Measurements from ENCODE around the gene TBC1D1. TPM values are rescaled to one million over a fixed set of nuclear protein-coding genes. Genes with fewer than 3 reads are reported as not detected.

The TBC1D1 gene
- total RNA-seq, 4 donors from 2014 or later = 66.2 to 120 (median 87.9) TPM

DNA sequence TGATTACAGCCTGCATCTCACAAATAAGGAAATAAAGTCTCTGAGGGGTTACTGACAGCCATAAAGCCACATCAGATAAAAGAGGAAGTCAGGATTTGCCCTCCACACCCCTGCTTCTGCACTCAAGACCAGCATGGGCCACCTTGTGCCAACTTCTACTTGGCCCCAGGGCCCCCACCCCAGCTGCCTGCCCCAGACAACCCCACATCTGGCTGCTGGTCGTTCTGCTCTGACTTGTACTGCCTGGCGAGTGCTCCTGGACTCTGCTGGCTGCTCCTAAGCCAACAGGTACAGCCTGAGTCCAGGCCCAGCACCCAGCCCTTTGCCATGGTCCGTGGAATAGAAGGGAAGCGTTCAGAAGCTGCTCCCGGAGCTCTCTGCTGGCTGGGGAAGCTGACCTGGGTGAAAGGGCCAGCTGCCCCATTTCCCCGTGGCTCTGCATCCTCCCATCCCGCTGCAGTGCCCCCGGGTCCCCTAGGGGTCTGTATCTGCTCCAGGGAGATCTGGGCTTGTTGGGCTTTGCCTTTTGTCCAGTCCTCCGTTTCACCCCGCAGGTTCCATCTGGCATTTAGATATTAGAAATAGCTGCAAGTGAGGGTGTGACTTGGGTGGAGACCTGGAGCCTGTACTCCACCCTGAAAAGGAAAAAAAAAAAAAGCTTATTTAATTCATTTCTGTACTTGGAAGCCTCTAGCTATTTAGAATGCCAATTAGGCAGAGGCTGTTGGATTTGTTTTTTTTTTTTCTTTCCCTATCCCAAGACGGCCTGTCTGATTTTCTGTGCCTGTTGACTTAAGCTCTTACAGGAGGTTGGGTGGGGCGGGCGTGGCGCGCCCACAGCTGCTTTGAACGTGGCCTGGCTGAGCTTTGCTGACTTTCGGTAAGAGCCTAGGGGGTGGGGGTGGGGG lies 264.1 kb downstream of the TBC1D1 start:
- Histone ChIP-seq H3K4me3 (no peak overlapping the region), H3K27me3 (no peaks in the 10 kb centered on the region), H3K4me1 (peaks cover 4 to 9% (median 8%) of the 10 kb centered on the region in 4 donors), H3K9me3 (no peaks in the 10 kb centered on the region), H3K36me3 (no peaks in the 10 kb centered on the region), H3K27ac (peak overlapping the region; percentile 6 to 86 (median 72))
- peak in 2 of 3 donors; percentile 77 to 83 for DNase-seq
- TF ChIP-seq POLR2A (IDR thresholded peaks at IDR 0.05) = no peak
- TF ChIP-seq, protein P1, sequence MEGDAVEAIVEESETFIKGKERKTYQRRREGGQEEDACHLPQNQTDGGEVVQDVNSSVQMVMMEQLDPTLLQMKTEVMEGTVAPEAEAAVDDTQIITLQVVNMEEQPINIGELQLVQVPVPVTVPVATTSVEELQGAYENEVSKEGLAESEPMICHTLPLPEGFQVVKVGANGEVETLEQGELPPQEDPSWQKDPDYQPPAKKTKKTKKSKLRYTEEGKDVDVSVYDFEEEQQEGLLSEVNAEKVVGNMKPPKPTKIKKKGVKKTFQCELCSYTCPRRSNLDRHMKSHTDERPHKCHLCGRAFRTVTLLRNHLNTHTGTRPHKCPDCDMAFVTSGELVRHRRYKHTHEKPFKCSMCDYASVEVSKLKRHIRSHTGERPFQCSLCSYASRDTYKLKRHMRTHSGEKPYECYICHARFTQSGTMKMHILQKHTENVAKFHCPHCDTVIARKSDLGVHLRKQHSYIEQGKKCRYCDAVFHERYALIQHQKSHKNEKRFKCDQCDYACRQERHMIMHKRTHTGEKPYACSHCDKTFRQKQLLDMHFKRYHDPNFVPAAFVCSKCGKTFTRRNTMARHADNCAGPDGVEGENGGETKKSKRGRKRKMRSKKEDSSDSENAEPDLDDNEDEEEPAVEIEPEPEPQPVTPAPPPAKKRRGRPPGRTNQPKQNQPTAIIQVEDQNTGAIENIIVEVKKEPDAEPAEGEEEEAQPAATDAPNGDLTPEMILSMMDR (IDR thresholded peaks at IDR 0.05) = no peak

DNA sequence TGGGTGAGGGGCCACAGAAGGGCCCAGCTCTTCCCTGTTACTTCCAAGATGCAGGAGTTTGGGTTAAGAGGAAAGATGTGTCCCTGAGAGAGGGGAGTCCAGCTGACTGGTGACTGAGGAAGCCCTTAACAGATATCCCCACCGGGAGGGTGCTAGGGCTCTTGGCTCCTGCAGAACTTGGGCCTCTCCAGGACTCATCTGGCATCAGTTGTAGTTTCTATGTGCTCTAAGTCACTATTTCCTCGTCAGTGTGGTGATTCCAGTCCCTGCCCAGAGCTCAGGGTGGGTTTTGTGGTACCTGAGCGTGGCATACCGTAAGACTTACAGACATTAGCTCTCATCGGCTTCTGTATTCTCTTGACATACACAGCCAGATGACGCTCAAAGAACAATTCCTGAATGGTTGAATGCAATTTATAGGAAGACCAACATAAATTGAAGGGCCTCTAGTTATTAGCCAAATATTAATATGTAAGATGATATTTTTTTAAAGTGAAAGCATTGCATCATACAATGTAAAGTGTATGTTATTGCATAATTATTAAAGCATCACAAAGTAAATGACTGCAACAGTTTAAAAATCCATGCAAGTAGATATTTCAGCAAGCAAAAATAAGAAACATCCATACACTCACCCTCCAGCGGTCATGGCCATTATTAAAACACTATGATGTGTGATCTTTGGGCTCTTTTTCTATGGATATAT lies 264.9 kb downstream of the TBC1D1 start:
- DNase-seq = no peak
- H3K4me1 ChIP-seq = peaks cover 4 to 16% (median 8%) of the 10 kb centered on the region in 4 donors
- no peaks in the 10 kb centered on the region for H3K9me3 ChIP-seq
- H3K27ac ChIP-seq = peak overlapping the region in 3 of 4 donors; percentile 2 to 86 (median 75)
- TF ChIP-seq, protein P1 (IDR thresholded peaks at IDR 0.05) = no peak
- no peak for TF ChIP-seq POLR2A (IDR thresholded peaks at IDR 0.05)
- H3K27me3 ChIP-seq = no peaks in the 10 kb centered on the region
- H3K36me3 ChIP-seq = no peaks in the 10 kb centered on the region
- no peak overlapping the region for H3K4me3 ChIP-seq

DNA sequence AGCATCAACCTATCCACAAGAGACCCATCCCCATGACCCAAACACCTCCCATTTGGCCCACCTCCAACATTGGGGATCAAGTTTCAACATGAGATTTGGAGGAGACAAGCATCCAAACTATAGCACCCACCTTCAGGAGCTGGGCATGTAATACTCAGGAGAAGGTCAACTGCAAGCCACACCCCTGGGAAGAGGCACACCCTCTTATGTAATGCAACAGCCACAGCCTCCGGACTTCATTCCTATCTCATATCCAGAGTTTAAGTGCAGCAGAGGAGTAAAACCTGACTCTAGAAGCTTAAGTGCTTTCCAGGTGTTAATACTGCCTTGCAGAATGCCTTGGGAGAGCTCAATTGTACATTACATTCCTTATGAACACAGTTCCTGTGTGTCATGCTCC lies 266.7 kb downstream of the TBC1D1 start:
- TF ChIP-seq POLR2A (IDR thresholded peaks at IDR 0.05) = no peak
- TF ChIP-seq, protein P1 (IDR thresholded peaks at IDR 0.05) = no peak
- peak in 1 of 3 donors; percentile 74 for DNase-seq
- Histone ChIP-seq H3K27me3 (no peaks in the 10 kb centered on the region), H3K27ac (peak overlapping the region in 3 of 4 donors; percentile 33 to 80 (median 71)), H3K4me3 (no peak overlapping the region), H3K9me3 (no peaks in the 10 kb centered on the region), H3K4me1 (peaks cover 4 to 17% (median 8%) of the 10 kb centered on the region in 4 donors), H3K36me3 (no peaks in the 10 kb centered on the region)

DNA sequence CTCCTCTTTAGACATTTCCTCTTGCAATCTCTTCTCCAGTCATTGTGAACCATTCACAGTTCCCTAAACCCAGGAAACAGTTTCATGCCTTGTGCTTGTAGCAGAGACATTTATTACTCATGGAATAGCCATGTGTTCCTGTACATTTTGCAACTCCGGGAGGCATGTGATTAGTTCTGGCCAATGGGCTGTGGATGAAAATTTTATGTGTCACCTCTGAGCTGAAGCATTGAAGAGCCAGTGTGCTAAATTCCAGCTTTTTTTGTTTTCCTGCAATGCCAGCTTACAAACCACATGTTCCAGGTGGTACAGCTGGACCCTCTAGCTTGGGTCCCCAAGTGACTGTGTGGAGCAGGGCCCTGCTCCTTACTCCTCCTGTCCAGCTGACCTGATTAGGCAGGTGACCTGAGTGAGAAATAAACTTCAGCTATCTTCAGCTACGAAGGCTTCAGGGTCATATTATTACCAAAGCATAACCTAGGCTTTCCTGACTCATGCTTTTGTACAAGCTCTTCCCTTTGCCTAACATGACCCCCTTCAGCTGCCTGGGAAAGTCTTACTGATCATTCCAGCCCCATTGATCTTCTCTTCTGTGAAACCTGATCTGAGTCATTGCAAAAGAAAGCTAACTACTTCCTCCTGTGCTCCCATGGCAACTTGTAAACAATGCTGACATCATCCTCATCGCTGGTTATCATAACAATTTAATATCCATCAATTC lies 269.8 kb downstream of the TBC1D1 start:
- Histone ChIP-seq H3K36me3 (no peaks in the 10 kb centered on the region), H3K27ac (peak overlapping the region in 3 of 4 donors; percentile 64 to 90 (median 89)), H3K4me3 (no peak overlapping the region), H3K4me1 (peaks cover 0 to 8% (median 3%) of the 10 kb centered on the region in 4 donors), H3K27me3 (no peaks in the 10 kb centered on the region), H3K9me3 (no peaks in the 10 kb centered on the region)
- peak in 2 of 3 donors; percentile 58 to 68 for DNase-seq
- TF ChIP-seq POLR2A (IDR thresholded peaks at IDR 0.05) = no peak
- TF ChIP-seq, protein P1 (IDR thresholded peaks at IDR 0.05) = no peak
